Activated T-cell treated with anti-CD3 and anti-CD28 coated beads, Interleukin-2, amount 50 U/mL, for 4 hours (primary cell): ENCODE data around the gene CDC26. TPM values are rescaled to one million over a fixed set of nuclear protein-coding genes. Genes with fewer than 3 reads are reported as not detected.
"Not testable (repeated sequence)": the region's sequence is repeated elsewhere in the genome, so short reads cannot be mapped to it uniquely, and the experiment has no call there.

Source experiments
- ATAC-seq, 2 donors: fragments of 200-7000 bp; cut with Tn5 transposase; one replicate each; pipeline ENCODE4 v1.10.0; 2021
- DNase-seq: peaks from one replicate; pipeline ENCODE4 v3.0.0-alpha.2; 2020
- H3K27me3 Mint-ChIP-seq: one replicate; pipeline ENCODE4 v1.8.0; 2021; ENCODE audit warnings: low read depth, mixed read lengths
- H3K36me3 Mint-ChIP-seq: one replicate; pipeline ENCODE4 v1.8.0; 2022; ENCODE audit warnings: mixed read lengths; ENCODE audit not compliant: insufficient read depth
- H3K4me1 Mint-ChIP-seq: one replicate; pipeline ENCODE4 v1.8.0; 2021; ENCODE audit warnings: low read depth, mixed read lengths
- H3K4me3 Mint-ChIP-seq: one replicate; pipeline ENCODE4 v1.8.0; 2021; ENCODE audit warnings: mild to moderate bottlenecking, moderate library complexity, mixed read lengths
- H3K9me3 Mint-ChIP-seq: one replicate; pipeline ENCODE4 v1.8.0; 2021; ENCODE audit warnings: mixed read lengths
- total RNA-seq, 3 donors: library from RNA; stranded (reverse); gene quantifications; one replicate each; pipeline ENCODE4 v1.2.1, GENCODE V29; 2021

Gene CDC26
- total RNA-seq, 3 donors from 2014 or later = 53.7 to 64.8 (median 60.3) TPM

DNA sequence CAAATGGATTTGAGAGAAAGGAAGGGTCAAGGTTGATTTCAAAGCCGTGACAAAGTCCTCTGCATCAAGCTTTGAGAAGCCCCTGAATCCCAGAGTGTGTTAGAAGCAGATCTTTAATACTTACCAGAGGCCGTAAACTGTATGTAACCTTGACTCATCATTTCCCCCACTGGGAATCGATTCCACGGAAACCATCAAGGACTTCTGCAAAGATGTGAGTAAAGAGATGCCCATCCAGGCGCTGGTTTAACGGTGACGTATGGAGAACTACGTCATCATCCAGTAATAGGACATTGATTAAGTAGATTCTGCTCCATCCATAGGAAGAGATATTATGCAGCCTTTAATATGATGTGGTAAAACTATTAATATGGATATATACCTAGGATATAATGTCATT is 26.2 kb upstream of the CDC26 start:
- Mint-ChIP-seq H3K4me1 (no peaks in the 10 kb centered on the region), H3K36me3 (no peaks in the 10 kb centered on the region), H3K27me3 (peaks cover 11% of the 10 kb centered on the region), H3K9me3 (no peaks in the 10 kb centered on the region), H3K4me3 (no peak overlapping the region)
- DNase-seq = no peak
- ATAC-seq = no peak

DNA sequence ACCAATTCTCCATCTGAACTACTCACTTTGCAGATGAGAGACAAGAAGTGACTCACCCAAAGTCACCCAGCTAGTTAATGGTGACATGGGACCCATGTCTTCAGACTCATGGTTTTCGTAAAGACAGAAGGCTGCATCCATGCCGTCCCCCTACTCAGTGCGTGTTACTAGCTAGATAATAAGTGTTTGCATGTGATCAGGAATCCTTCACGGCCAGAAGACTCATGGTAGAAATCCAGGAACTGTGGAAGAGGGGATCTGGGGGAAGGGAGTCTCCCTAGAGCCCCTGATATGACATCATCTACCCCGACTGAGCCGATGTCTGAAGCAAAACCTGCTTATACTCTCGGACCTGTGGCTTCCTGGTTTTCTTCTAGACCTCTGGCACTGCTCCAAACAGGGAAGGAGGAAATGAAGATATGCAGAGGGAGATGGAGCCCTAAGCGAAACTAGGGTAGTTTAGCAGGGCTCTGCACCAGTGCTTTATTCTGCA is 24.5 kb upstream of the CDC26 start:
- Mint-ChIP-seq H3K4me1 (no peaks in the 10 kb centered on the region), H3K4me3 (no peak overlapping the region), H3K27me3 (peaks cover 9% of the 10 kb centered on the region), H3K9me3 (no peaks in the 10 kb centered on the region), H3K36me3 (no peaks in the 10 kb centered on the region)
- DNase-seq (no peak), ATAC-seq (no peak)

DNA sequence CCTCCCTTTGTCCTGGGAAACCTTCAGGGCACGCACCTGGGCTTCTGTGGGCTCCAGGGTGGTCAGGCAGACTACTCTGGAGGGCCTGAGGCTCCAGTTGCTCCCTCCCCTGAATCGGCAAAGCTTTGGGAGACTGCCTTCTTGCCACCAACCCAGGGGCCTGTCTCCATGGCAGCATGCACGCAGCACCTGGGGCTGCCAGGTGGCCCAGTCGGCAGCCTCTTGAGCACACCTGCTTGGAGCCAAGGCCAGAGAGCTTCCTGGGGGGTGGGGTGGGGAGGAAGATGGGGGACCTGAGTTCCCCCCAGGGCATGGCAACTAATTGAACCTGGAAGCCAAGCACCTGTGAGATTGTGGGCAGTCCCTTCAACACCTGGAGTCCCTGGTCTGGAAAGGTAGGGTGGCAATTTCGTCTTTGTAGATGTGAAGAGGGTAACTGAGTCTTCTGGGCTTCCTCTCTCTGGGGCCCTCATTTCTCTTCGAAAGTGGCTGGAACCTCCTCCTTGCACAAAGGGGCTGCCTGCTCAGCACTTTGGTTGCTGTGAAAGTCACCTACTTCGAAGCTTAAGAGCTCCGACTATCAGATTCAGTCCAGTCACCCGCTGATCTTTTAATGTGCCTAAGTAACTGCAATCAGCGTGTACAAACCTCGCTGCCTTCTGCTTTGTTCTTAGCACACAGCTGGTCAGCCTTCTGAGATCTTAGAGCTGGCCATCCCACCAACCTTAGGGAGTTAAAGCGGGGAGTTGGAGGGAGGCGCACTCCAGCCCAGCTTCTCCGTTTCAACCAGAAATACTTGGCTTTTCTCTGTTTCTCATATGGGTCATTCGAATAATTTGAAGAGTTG is 23.8 kb upstream of the CDC26 start:
- no peak for DNase-seq
- no peaks in the 10 kb centered on the region for H3K4me1 Mint-ChIP-seq
- H3K9me3 Mint-ChIP-seq = no peaks in the 10 kb centered on the region
- no peaks in the 10 kb centered on the region for H3K36me3 Mint-ChIP-seq
- H3K27me3 Mint-ChIP-seq = peaks cover 7% of the 10 kb centered on the region
- no peak for ATAC-seq
- no peak overlapping the region for H3K4me3 Mint-ChIP-seq

DNA sequence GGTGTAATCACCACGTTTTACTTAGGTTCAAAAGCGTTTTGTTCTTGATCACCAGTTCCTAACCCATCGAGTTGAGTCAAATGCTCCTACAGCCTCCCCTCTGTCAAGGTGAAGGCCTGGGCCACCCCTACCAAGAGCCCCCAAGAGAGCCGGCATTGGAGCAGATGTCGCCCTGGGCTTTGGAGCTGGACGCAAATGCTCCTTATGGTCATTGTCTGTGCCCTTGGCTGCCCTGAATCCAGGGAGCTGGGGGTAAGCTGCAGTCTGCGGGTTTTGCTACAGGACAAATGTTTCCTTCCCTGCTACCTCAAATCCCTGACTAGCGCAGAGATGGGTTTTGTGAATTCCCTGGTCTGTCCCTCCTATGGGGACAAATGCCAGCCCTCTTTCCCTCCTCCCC is 22.9 kb upstream of the CDC26 start:
- no peak for DNase-seq
- Mint-ChIP-seq H3K4me3 (no peak overlapping the region), H3K27me3 (peaks cover 5% of the 10 kb centered on the region), H3K36me3 (peaks cover 2% of the 10 kb centered on the region), H3K4me1 (no peaks in the 10 kb centered on the region), H3K9me3 (no peaks in the 10 kb centered on the region)
- no peak for ATAC-seq

DNA sequence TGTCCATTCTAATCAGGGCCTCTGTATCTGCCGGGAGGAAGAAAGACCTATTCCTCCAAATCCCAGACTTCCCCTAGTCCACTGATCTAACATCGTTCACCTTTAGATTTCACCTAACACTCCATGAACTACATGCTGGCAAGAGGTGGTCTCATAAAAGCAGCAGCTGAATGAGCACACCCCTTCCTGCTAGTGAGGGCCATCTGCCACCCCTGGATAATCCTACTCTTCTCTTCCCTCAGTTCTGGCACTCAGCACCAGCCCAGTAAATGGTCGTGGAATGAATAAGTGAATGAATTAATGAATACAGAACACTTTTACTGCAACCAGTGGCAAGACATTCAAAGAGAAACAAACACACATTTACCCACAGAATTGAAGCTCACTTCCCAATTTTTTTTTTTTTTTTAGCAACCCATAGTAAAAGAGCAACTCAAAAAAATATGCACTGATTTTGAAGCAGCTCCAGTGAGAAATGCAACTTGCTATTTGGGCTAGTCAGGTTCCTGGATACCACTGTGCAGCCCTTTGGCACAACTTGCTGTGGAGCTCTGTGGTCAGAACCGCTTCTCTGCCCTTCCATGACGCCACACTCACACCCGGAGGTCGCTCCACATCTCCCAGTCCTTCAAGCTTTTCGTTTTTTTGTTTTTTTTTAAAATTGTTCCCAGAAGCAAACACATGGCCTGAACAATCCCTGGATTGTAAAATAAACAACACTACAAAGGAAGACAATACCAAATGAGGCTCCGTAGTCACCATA is 21.6 kb upstream of the CDC26 start:
- no peak for ATAC-seq
- H3K4me1 Mint-ChIP-seq = no peaks in the 10 kb centered on the region
- H3K9me3 Mint-ChIP-seq = no peaks in the 10 kb centered on the region
- H3K4me3 Mint-ChIP-seq = no peak overlapping the region
- peaks cover 10% of the 10 kb centered on the region for H3K36me3 Mint-ChIP-seq
- DNase-seq = no peak
- H3K27me3 Mint-ChIP-seq = no peaks in the 10 kb centered on the region

DNA sequence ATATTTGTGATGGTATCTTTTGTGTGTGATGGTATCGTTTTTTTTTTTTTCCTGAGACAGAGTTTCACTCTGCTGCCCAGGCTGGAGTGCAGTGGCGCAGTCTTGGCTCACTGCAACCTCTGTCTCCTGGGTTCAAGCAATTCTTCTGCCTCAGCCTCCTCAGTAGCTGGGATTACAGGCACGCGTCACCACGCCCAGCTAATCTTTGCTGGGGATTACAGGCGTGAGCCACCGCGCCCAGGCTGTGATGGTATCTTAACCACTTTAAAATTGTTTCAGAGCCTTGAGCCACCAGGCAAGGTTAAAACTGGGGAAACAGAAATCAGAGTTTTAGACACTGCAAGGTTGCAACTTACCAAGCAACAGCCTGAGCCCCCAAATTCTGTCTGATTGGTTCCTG is 20.9 kb upstream of the CDC26 start:
- H3K36me3 Mint-ChIP-seq = peaks cover 16% of the 10 kb centered on the region
- DNase-seq, H3K4me1 Mint-ChIP-seq, H3K27me3 Mint-ChIP-seq, H3K9me3 Mint-ChIP-seq, H3K4me3 Mint-ChIP-seq, ATAC-seq: not testable (repeated sequence)

DNA sequence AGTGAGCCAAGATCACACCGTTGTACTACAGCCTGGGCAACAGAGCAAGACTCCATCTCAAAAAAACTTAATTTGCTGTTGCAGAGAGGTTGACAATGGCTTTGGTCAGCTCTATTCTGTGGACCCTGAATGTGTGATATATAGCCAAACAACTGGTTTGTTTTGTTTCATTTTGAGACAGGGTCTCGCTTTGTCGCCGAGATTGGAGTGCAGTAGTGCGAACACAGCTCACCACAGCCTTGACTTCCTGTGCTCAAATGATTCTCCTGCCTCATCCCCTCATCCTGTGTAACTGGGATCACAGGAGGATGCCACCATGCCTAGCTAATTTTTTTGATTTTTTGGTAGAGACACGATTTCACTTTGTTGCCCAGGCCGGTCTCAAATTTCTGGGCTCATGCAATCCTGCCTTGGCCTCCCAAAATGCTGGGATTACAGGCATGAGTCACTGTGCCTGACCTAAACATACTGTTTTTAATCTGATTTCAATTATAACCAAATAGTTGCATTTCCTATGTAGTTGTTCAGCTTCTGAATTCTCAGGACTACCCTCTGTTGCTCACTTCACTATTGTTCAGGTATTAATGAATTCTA is 18.0 kb upstream of the CDC26 start:
- Mint-ChIP-seq H3K9me3 (no peaks in the 10 kb centered on the region), H3K4me3 (no peak overlapping the region), H3K27me3 (no peaks in the 10 kb centered on the region), H3K4me1 (no peaks in the 10 kb centered on the region), H3K36me3 (peaks cover 38% of the 10 kb centered on the region)
- DNase-seq (no peak), ATAC-seq (no peak)

DNA sequence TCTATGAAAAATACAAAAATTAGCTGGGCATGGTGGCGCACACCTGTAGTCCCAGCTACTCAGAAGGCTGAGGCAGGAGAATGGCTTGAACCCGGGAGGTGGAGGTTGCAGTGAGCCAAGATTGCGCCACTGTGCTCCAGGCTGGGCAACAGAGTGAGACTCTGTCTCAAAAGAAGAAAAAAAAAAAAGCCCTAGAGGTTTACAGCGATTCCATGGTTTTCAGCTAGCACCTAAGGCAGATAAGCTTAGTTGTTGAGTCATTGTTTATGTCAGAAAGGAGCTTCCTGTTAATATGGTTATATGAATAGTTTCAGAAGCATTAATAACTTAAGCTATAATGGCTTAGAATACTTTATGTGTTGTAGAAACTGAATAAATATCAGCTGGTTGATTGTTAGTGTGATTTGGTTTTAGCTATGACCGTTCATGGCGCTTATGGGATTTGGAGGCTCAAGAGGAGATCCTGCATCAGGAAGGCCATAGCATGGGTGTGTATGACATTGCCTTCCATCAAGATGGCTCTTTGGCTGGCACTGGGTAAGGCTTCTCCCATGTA is 14.8 kb upstream of the CDC26 start:
- Mint-ChIP-seq H3K36me3 (peaks cover 53% of the 10 kb centered on the region), H3K4me3 (no peak overlapping the region), H3K9me3 (no peaks in the 10 kb centered on the region), H3K4me1 (no peaks in the 10 kb centered on the region), H3K27me3 (no peaks in the 10 kb centered on the region)
- ATAC-seq (no peak), DNase-seq (no peak)

DNA sequence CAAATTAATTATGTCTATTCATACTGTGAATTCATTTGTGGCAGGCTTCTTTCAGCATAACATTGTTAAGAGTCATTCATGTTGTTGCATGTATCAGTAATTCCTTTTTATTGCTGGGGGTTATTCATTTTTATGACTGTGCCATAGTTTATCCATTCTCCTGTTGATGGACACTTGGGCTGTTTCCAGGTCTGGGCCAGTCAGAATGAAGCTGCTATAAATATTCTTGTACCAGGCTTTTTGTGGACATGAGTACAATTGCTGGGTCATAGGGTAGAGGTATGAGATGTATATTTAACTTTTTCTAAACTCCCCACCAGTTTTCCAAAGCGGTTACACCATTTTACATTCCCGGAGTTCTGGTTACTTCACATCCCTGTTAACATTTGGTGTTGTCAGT is 13.7 kb upstream of the CDC26 start:
- Mint-ChIP-seq H3K27me3 (no peaks in the 10 kb centered on the region), H3K9me3 (no peaks in the 10 kb centered on the region), H3K4me3 (no peak overlapping the region), H3K4me1 (no peaks in the 10 kb centered on the region), H3K36me3 (peaks cover 61% of the 10 kb centered on the region)
- ATAC-seq = no peak
- DNase-seq = no peak

DNA sequence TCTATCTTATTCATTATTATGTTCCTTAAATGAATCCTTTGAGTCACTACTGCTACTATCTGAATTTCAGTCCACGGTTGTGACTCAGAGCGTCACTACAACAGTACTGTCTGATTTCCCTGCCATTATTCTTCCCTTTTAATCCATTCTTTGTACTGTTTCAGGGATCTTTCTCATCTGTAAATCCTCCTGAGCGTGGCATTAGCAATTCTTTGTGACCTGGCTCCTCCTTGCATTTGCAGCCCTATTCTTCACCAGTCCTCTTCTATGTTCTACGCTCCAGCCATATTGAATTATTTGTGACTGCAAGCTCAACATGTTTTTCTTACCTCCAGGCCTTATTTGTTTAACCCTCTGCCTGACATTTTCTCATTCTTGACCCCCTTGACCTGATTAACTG is 6.0 kb upstream of the CDC26 start:
- peaks cover 62% of the 10 kb centered on the region for H3K36me3 Mint-ChIP-seq
- H3K4me3 Mint-ChIP-seq = no peak overlapping the region
- ATAC-seq (no peak), DNase-seq (no peak)
- H3K4me1 Mint-ChIP-seq = peaks cover 27% of the 10 kb centered on the region
- no peaks in the 10 kb centered on the region for H3K27me3 Mint-ChIP-seq
- no peaks in the 10 kb centered on the region for H3K9me3 Mint-ChIP-seq

DNA sequence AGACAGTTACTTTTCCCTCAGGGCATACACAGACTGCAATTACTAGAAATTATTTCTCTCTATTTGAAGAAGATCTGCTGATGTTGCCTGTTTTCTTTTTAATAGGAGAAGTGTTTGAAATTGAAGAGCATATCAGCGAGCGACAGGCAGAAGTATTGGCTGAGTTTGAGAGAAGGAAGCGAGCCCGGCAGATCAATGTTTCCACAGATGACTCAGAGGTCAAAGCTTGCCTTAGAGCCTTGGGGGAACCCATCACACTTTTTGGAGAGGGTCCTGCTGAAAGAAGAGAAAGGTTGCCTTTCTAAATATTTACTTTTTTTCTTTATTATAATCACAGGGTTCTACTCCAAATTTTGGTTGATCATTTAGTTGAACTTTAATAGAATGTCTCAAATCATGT is 3.5 kb upstream of the CDC26 start:
- DNase-seq = no peak

DNA sequence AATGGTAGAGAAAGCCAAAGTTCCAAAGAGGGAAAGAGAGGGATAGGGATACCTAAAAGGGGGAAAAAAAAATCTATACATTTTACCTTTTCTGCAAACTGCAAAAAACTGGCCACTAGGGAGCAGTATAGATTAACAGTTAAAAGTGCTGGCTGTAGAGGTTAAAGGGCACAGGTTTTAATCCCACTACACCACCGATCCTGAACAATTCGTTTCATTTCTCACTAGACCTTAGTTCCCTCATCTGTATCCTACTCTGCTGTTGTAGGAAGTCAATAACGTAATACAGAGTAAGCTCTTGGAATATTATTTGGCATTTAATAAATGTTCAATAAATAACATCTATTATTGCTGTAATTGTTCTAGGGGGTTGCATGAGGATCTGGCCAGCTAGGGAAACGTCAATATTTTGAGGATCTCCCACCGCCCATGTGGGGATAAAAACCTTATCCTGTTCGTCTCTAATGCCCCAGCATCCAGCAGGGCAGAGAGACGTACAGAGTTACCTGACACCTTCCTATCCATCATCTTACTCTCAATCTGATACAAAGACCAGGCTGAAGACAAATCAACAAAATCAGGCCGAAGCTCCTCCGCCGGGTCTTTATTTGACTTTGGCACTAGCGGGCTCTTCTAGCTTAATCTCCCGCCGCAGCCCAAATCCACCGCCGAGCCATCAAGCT is 757 bp downstream of the CDC26 start:
- Mint-ChIP-seq H3K36me3 (peaks cover 40% of the 10 kb centered on the region), H3K27me3 (no peaks in the 10 kb centered on the region), H3K9me3 (no peaks in the 10 kb centered on the region), H3K4me3 (no peak overlapping the region), H3K4me1 (peaks cover 24% of the 10 kb centered on the region)
- ATAC-seq (peak; percentile 12 to 16), DNase-seq (no peak)

More for the DNA sequence above, 3.5 kb upstream of the CDC26 start:
- Mint-ChIP-seq H3K36me3 (peaks cover 48% of the 10 kb centered on the region), H3K27me3 (no peaks in the 10 kb centered on the region), H3K9me3 (no peaks in the 10 kb centered on the region), H3K4me3 (peak overlapping the region; percentile 26), H3K4me1 (peaks cover 32% of the 10 kb centered on the region)
- ATAC-seq = no peak

DNA sequence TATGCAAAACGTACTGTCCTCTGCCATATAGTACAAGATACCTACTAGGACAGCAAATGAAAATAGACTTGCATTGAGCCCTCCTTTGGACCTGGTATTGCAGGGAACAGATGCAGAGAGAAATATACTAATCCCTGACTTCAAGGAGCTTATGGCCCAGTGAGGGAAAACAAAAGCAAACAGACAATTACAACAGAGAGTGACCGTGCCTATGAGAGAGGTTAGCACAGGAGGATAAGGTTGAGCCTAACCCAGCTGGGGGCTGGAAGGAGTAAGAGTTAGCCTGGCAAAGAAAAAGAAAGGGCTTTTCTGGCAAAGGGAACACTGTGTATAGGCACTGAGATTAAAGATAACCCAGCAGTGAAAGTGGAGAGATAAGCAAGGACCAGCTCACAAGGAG is 5.5 kb downstream of the CDC26 start:
- Mint-ChIP-seq H3K4me3 (no peak overlapping the region), H3K4me1 (peaks cover 15% of the 10 kb centered on the region), H3K27me3 (no peaks in the 10 kb centered on the region), H3K36me3 (peaks cover 40% of the 10 kb centered on the region), H3K9me3 (no peaks in the 10 kb centered on the region)
- ATAC-seq (no peak), DNase-seq (no peak)

DNA sequence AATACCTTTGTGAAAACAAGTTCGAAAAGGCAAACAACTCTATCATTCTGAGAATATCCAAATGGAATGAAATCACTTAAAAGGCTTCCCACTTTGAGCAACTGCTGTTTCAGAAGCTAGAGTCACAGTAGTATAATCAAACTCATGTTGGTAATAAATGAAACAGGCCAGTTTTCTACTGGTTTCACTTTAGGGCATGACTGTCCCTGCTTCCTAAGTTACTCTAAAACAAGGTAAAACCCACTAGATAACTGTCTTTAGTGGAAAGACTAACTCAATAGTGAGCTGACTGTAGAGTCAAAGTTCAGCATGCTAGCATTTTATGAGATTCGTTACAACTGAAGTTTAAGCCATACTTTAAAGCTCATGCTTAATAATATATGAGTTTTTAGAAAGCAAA is 6.0 kb downstream of the CDC26 start:
- ATAC-seq (peak; percentile 75 to 77), DNase-seq (no peak)
- no peaks in the 10 kb centered on the region for H3K9me3 Mint-ChIP-seq
- H3K27me3 Mint-ChIP-seq = no peaks in the 10 kb centered on the region
- peaks cover 41% of the 10 kb centered on the region for H3K36me3 Mint-ChIP-seq
- no peak overlapping the region for H3K4me3 Mint-ChIP-seq
- peaks cover 15% of the 10 kb centered on the region for H3K4me1 Mint-ChIP-seq
